GM19468 (cell line): ENCODE results near the gene PCDHGA12.
"Not testable (repeated sequence)": the region's sequence is repeated elsewhere in the genome, so short reads cannot be mapped to it uniquely, and the experiment has no call there.

ENCODE experiments used
- ATAC-seq: cut with Tn5 transposase; IDR thresholded peaks from one replicate; pipeline ENCODE4 v1.9.1; 2021; ENCODE audit warnings: mild to moderate bottlenecking, moderate library complexity, moderate number of reproducible peaks; ENCODE audit not compliant: unreplicated experiment; ENCODE audit errors: extremely low read depth

Gene PCDHGA12

GRCh38 chr5:141407790-141408505 is 22.4 kb upstream of the PCDHGA12 start, which contains the start of gene PCDHGB6:
Gene PCDHGB6, plus strand, starts transcription at chr5:141408021. Its CDS starts 182 bp downstream, at chr5:141408203.
- not testable (repeated sequence) for ATAC-seq

GRCh38 chr5:141409598-141410306 is 20.6 kb upstream of the PCDHGA12 start:
- ATAC-seq, result no peak

GRCh38 chr5:141411575-141411974 is 18.7 kb upstream of the PCDHGA12 start:
- ATAC-seq, result no peak

GRCh38 chr5:141412854-141413539 is 17.3 kb upstream of the PCDHGA12 start, which contains the start of gene PCDHGA10:
Gene PCDHGA10, plus strand, starts transcription at chr5:141412987. Its CDS starts 189 bp downstream, at chr5:141413176.
- ATAC-seq, result peak; percentile 53

- no peak for ATAC-seq
Observed at GRCh38 chr5:141413540-141414069, 16.7 kb upstream of the PCDHGA12 start.

GRCh38 chr5:141414548-141415274 is 15.6 kb upstream of the PCDHGA12 start:
- not testable (repeated sequence) for ATAC-seq

- not testable (repeated sequence) for ATAC-seq
Observed at GRCh38 chr5:141415275-141415618, 15.1 kb upstream of the PCDHGA12 start.

GRCh38 chr5:141417494-141418172 is 12.7 kb upstream of the PCDHGA12 start, which contains the start of gene PCDHGB7:
Gene PCDHGB7, plus strand, starts transcription at chr5:141417677. Its CDS starts 183 bp downstream, at chr5:141417860.
- ATAC-seq, result peak; percentile 36

GRCh38 chr5:141419074-141419880 is 11.0 kb upstream of the PCDHGA12 start:
- no peak for ATAC-seq

GRCh38 chr5:141420855-141421488 is 9.3 kb upstream of the PCDHGA12 start, which contains the start of gene PCDHGA11:
Gene PCDHGA11, plus strand, starts transcription at chr5:141421051. Its CDS starts 177 bp downstream, at chr5:141421228.
- ATAC-seq, result no peak

- no peak for ATAC-seq
Observed at GRCh38 chr5:141421489-141421855, 8.8 kb upstream of the PCDHGA12 start.

GRCh38 chr5:141422742-141423291 is 7.5 kb upstream of the PCDHGA12 start:
- no peak for ATAC-seq

GRCh38 chr5:141427783-141428426 is 2.4 kb upstream of the PCDHGA12 start:
- no peak for ATAC-seq

- no peak for ATAC-seq
Observed at GRCh38 chr5:141431286-141431685, 979 bp downstream of the PCDHGA12 start.

- not testable (repeated sequence) for ATAC-seq
Observed at GRCh38 chr5:141432308-141432707, 2.0 kb downstream of the PCDHGA12 start.

- ATAC-seq, result not testable (repeated sequence)
Observed at GRCh38 chr5:141432726-141433125, 2.4 kb downstream of the PCDHGA12 start.

- no peak for ATAC-seq
Observed at GRCh38 chr5:141434006-141434405, 3.7 kb downstream of the PCDHGA12 start.
